ENCODE measurements around the gene NRXN3. TPM values are rescaled to one million over a fixed set of nuclear protein-coding genes. Genes with fewer than 3 reads are reported as not detected.

Gene NRXN3
- total and polyA plus RNA-seq, 2 of the 4 experiments (the other 2 are of a cell fraction), result 4.8 to 25.1 TPM

- no peak overlapping the region for H4K8ac ChIP-seq (ENCODE audit: low read depth in 2 of 2, low read length in 2 of 2)
- H3K9ac ChIP-seq (ENCODE audit: low read depth, low read length), result no peak overlapping the region
- no peak overlapping the region for H2BK15ac ChIP-seq (ENCODE audit: low read depth, low read length)
- no TSS peak for BruUV-seq (replicated peaks)
- dilution Hi-C loops (cut with HindIII; ENCODE audit: low sequenced_read_pairs, unreplicated experiment) (no loop called here), intact Hi-C loops (cut with micrococcal nuclease) (loop anchor here (10.0 kb wide), 1 partner anchor 578 kb away; no protein-coding TSS in a partner anchor), in situ Hi-C loops (cut with MboI; ENCODE audit: low sequenced_read_pairs) (no loop called here)
- H4K91ac ChIP-seq (ENCODE audit: insufficient read depth, low read depth, low read length), result no peak overlapping the region
- no peak overlapping the region for H3K18ac ChIP-seq (ENCODE audit: low read depth, low read length)
- no peak overlapping the region for H3K4me2 ChIP-seq (ENCODE audit: low read depth, low read length)
- no peak overlapping the region for H3K23ac ChIP-seq (ENCODE audit: low read depth, low read length)
- H2AK9ac ChIP-seq (replicated peaks; ENCODE audit: low read depth, low read length, poor library complexity), result no peak overlapping the region
- POLR2A ChIA-PET (ENCODE audit: unreplicated experiment), result no interaction called here
- H3K27ac ChIP-seq (ENCODE audit: insufficient read depth, low read length), result no peak overlapping the region
- H3K9me3 ChIP-seq (ENCODE audit: control insufficient read depth, insufficient read depth, low read length), result no peaks in the 10 kb centered on the region
- no peak for ATAC-seq (ENCODE audit: low read depth)
- H3K4me3 ChIP-seq (ENCODE audit: insufficient read depth, low read depth, low read length), result no peak overlapping the region
- TF ChIP-seq RCOR1 (IDR thresholded peaks at IDR 0.05; ENCODE audit: insufficient replicate concordance, low read length) (no peak), RAD21 (IDR thresholded peaks at IDR 0.05; ENCODE audit: low read length) (no peak), RFX5 (IDR thresholded peaks at IDR 0.05; ENCODE audit: low read depth, low read length) (no peak)
- DNase-seq, result no peak
- H3K36me3 ChIP-seq (ENCODE audit: control insufficient read depth, insufficient read depth, low read length), result no peaks in the 10 kb centered on the region
- no peak overlapping the region for H3K14ac ChIP-seq (replicated peaks; ENCODE audit: low read depth, low read length)
- no peak overlapping the region for H4K5ac ChIP-seq (ENCODE audit: low read depth, low read length)
- no peak overlapping the region for H2BK5ac ChIP-seq (ENCODE audit: low read depth, low read length, poor library complexity, severe bottlenecking)
- CTCF ChIA-PET, result no interaction called here
- WGBS, 2 experiments (ENCODE audit: extremely low coverage in 2 of 2, insufficient read length in 1 of 2), result 100% methylated on average over 1 of the region's 8 CpGs; no CpG with 5 or more reads in 1 of the 2 experiments
- no peak overlapping the region for H2AK5ac ChIP-seq (ENCODE audit: low read depth, low read length)
- no peak overlapping the region for H2BK120ac ChIP-seq (ENCODE audit: low read depth, low read length)
- H3K9me1 ChIP-seq (ENCODE audit: insufficient read depth, low read length), result no peaks in the 10 kb centered on the region
- H3K56ac ChIP-seq (ENCODE audit: extremely low read depth, insufficient read depth, low read length), result no peak overlapping the region
- H2AFZ ChIP-seq (replicated peaks; ENCODE audit: low read length, poor library complexity), result no peak overlapping the region
- H4K20me1 ChIP-seq (ENCODE audit: insufficient read depth, low read length), result no peaks in the 10 kb centered on the region
- no peak overlapping the region for H3K4ac ChIP-seq (ENCODE audit: low read depth, low read length)
- H3K4me1 ChIP-seq (ENCODE audit: control insufficient read depth, insufficient read depth, low read length), result no peaks in the 10 kb centered on the region
- H2BK20ac ChIP-seq (ENCODE audit: low read depth, low read length), result no peak overlapping the region
- H3K27me3 ChIP-seq (ENCODE audit: control insufficient read depth, insufficient read depth, low read length), result no peaks in the 10 kb centered on the region
- no peaks in the 10 kb centered on the region for H3K79me1 ChIP-seq (ENCODE audit: low read depth in 1 of 2, low read length in 2 of 2)
Observed at GRCh38 chr14:79852950-79853744, 1683.0 kb downstream of the NRXN3 start.

All from IMR-90 (cell line).